Upper lobe of left lung (tissue), 4 donors: ENCODE results near the gene GDPD2.

Experiments used
- CTCF ChIP-seq, 6 experiments: fragments of 450-650 bp in 4 of 6; fragments of 200-600 bp in 2 of 6; sonication (generic) in 2 of 6; IDR thresholded peaks; one replicate each; pipeline ENCODE4 v1.5.1; 2016 to 2019; ENCODE audit warnings: antibody characterized with exemption in 6 of 6
- POLR2A ChIP-seq, 4 donors: fragments of 450-650 bp; IDR thresholded peaks; one replicate each; pipeline ENCODE4 v1.5.1; 2016 to 2017; ENCODE audit warnings: antibody characterized with exemption in 4 of 4, mild to moderate bottlenecking in 2 of 4

- no peak for TF ChIP-seq POLR2A (IDR thresholded peaks at IDR 0.05)
- no peak for TF ChIP-seq CTCF (IDR thresholded peaks at IDR 0.05)
Measured at GRCh38 chrX:70427365-70427764, 4.3 kb downstream of the GDPD2 start.
